ENCODE measurements around the gene HTR5A.

Gene HTR5A

DNA sequence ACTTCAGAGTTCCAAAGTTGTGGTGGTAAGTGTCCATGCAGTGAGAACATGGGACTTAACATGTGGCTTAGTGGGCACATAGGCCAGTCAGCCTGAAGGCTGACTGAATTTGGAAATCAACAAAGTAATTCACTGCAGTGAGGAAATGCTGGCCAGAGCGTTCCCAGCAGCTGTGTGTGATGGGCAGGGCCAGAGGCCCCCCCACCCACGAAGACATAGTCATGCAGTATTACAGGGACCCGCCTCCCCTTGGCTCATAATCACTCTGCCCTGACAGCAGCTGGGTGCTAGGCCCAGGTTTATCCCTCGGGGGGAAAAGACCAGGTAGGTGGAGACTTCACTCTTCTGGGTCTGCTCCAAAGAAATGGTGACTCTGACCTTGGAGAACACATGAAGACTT lies 33.7 kb downstream of the HTR5A start:
- ChIA-PET CTCF (no interaction called here), POLR2A (no interaction called here)
- DNase-seq (ENCODE audit: extremely low spot score): no peak

DNA sequence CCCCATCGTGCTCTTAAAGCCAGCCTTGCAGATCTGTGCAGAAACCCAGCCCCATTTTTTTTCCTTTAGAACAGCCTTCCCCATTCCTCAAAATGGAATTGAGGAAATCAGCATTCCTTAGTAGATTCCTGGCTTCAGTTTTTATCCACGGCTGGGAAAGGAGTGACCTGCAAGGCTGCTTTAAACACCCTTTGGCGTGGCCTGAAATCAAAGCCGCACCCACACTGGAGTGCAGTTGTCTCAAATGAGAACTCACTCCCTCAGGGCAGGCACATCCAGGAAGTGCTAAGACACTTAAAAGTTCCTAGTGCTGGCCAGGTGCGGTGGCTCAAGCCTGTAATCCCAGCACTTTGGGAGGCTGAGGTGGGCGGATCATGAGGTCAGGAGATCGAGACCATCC lies 34.8 kb downstream of the HTR5A start:
- no peak for TF ChIP-seq CTCF (IDR thresholded peaks at IDR 0.05; ENCODE audit: control extremely low read depth, extremely low read depth, low read depth, missing control alignments)
- CTCF ChIA-PET: no interaction called here
- POLR2A ChIA-PET: no interaction called here
- DNase-seq (ENCODE audit: extremely low spot score): no peak

More for the DNA sequence above, 33.7 kb downstream of the HTR5A start:
- TF ChIP-seq CTCF (IDR thresholded peaks at IDR 0.05; ENCODE audit: control extremely low read depth, extremely low read depth, low read depth, missing control alignments): no peak

DNA sequence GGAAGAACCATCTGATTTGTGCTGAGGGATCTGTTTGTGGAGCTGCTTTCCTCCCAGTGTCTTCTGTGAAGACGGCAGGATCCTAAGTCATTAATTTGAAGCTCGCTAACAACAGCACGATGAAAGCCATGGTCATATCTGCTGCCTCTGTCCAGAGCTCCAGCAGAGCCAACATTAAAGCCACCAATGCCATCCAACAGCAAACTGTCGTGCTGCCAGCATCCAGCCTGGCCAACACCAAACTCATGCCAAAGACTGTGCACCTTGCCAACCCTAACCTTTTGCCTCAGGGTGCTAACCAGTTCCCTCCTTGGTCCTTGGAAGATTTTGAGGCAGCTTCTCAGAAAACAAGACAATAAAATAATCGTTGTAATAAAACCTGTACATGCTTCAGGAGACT lies 36.2 kb downstream of the HTR5A start:
- ChIA-PET CTCF (interaction anchor here (1.3 kb wide), 1 partner anchor 14 kb away, joined by 3 read pairs; no protein-coding TSS in a partner anchor), POLR2A (no interaction called here)
- DNase-seq (ENCODE audit: extremely low spot score): no peak
- no peak for TF ChIP-seq CTCF (IDR thresholded peaks at IDR 0.05; ENCODE audit: control extremely low read depth, extremely low read depth, low read depth, missing control alignments)

DNA sequence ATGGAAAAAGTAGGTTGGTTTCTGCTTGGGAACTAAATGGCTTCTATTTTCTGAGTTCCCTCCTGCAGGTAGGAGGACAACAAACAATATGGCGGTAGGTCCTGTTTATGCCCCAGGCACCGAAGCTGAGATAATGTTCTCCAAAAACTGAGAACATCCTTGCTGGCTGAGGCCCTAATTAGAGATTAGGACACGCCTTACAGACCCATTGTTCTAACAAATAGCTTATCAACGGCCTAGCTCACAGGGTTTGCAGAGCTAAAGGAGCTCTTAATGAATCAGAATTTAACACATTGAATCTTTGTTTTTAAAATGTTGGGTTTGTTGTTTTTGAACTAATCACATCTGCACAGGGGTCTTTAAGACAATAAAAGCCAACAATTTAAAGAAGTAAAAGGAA lies 37.0 kb downstream of the HTR5A start:
- ChIA-PET POLR2A (no interaction called here), CTCF (interaction anchor here (1.1 kb wide), 1 partner anchor 28 kb away, joined by 3 read pairs; no protein-coding TSS in a partner anchor)
- TF ChIP-seq CTCF (IDR thresholded peaks at IDR 0.05; ENCODE audit: control extremely low read depth, extremely low read depth, low read depth, missing control alignments): no peak
- no peak for DNase-seq (ENCODE audit: extremely low spot score)

GRCh38 chr7:155108144-155108901 lies 38.2 kb downstream of the HTR5A start:
- CTCF ChIA-PET: interaction anchor here (1.1 kb wide), 1 partner anchor 18 kb away, joined by 3 read pairs; no protein-coding TSS in a partner anchor
- no peak for DNase-seq (ENCODE audit: extremely low spot score)
- POLR2A ChIA-PET: no interaction called here
- TF ChIP-seq CTCF (IDR thresholded peaks at IDR 0.05; ENCODE audit: control extremely low read depth, extremely low read depth, low read depth, missing control alignments): no peak

DNA sequence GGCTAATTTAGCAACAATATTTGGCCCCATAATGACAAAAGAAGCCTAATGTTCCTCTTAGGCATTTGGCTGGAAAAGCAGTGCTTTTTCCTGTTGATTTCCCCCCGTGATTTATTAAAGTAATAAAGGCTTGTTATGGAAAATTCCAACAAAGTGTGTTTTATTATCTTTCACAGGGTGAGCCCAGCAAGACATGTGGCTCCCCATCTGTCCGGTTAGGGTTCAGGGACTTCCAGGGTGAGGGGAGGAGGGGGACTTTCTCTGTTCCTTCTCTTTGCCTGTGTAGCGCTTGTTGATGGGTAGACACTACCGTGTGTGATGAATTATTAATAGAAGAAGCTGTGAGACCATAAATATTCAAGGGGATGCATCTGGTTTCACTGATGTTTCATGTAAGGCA lies 39.0 kb downstream of the HTR5A start:
- ChIA-PET CTCF (interaction anchor here (1.1 kb wide), 1 partner anchor 19 kb away, joined by 3 read pairs; no protein-coding TSS in a partner anchor), POLR2A (no interaction called here)
- no peak for TF ChIP-seq CTCF (IDR thresholded peaks at IDR 0.05; ENCODE audit: control extremely low read depth, extremely low read depth, low read depth, missing control alignments)
- no peak for DNase-seq (ENCODE audit: extremely low spot score)

Measured in GM10248 (cell line).